GM12873 (cell line): Measurements from ENCODE around the gene NNT.

Source experiments
- TF ChIP-seq, protein P1 (sequence below): IDR thresholded peaks from 2 replicates; pipeline ENCODE4 v1.5.1; 2012; ENCODE audit warnings: low read depth, mild to moderate bottlenecking, moderate library complexity, low read length, control low read depth; ENCODE audit not compliant: insufficient read depth; ENCODE audit errors: missing control alignments

Gene NNT

DNA sequence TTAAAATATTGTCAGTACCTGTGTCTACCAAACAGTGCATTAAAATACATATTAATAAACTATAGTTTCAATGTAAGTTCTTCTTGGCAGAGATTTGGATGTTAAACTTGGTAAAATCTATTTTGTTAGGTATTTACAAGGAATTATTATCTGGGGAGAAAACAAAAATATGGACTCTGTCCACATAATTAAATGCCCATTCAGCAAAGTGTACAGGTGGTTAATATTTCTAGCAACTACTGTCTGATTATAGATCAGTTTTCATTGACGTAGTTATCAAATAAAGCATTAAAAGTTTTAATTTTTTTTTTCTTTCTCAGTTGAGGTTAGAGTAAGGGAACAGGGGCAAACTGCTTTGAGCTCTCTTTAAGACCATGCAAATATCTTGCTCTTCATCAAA lies 88.9 kb downstream of the NNT start:
- TF ChIP-seq, protein P1, sequence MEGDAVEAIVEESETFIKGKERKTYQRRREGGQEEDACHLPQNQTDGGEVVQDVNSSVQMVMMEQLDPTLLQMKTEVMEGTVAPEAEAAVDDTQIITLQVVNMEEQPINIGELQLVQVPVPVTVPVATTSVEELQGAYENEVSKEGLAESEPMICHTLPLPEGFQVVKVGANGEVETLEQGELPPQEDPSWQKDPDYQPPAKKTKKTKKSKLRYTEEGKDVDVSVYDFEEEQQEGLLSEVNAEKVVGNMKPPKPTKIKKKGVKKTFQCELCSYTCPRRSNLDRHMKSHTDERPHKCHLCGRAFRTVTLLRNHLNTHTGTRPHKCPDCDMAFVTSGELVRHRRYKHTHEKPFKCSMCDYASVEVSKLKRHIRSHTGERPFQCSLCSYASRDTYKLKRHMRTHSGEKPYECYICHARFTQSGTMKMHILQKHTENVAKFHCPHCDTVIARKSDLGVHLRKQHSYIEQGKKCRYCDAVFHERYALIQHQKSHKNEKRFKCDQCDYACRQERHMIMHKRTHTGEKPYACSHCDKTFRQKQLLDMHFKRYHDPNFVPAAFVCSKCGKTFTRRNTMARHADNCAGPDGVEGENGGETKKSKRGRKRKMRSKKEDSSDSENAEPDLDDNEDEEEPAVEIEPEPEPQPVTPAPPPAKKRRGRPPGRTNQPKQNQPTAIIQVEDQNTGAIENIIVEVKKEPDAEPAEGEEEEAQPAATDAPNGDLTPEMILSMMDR = no peak

DNA sequence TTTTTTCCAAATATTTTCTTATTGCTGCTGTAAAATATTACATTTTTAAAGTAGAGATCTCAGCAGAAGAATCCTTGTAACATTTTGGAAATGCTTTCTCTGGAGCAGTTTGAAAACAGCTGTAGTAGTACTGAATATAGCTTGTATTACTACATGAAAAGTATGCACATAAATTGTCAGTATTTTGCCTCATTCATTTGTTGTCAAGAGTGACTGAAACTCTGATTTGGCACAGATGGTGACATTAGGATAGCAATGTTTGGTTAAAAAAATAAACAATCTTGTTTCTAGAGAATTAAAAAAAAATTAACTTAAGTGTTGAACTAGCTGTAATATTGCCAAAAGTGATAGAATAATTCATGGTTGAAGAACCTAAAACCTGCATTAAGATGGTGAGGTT lies 90.4 kb downstream of the NNT start:
- TF ChIP-seq, protein P1 = no peak

DNA sequence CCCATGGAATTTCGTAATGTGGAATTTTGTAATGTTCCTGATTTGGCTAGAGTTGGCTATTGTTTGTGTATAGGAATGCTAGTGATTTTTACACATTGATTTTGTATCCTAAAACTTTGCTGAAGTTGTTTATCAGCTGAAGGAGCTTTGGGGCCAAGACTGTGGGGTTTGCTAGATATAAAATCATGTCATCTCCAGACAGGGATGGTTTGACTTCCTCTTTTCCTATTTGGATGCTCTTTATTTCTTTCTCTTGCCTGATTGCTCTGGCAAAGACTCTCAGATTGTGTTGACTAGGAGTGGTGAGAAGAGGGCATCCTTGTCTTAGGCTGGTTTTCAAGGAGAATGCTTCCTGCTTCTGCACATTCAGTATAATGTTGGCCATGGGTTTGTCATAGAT lies 91.0 kb downstream of the NNT start:
- TF ChIP-seq, protein P1 = no peak

DNA sequence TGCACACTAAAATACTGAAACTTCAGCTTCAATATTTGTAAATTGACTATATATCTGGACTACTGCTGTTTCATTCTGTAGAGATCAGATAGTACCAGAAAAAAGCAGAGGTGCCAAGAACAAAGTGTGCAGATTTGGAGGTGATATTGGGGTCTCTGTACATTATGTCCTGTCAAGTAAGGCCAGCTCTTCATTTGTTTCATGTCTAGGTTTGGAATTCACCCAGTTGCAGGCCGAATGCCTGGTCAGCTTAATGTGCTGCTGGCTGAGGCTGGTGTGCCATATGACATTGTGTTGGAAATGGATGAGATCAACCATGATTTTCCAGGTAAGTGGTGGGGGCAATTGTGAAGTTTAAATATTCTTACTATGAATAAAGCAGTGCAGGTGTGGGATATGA lies 96.9 kb downstream of the NNT start:
- TF ChIP-seq, protein P1 = no peak

DNA sequence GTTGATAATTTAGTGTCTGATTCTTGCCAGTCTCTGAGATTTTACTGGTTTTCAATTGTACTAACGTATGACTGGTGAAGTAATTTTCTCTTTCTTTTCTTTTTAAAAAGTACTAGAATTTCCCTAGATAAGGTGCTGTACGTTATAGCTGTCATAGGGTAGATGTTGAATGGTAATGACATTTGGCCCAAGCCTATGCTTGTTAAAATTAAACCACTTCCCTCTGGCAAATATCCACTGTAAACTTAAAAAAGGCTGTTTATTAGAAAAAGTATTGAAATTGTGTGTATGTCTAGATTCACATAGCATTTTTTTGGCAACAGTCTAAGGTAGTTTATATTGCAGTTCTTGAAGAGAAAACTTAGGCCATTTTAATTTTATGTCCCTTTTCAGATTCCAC lies 97.6 kb downstream of the NNT start:
- TF ChIP-seq, protein P1 = no peak

DNA sequence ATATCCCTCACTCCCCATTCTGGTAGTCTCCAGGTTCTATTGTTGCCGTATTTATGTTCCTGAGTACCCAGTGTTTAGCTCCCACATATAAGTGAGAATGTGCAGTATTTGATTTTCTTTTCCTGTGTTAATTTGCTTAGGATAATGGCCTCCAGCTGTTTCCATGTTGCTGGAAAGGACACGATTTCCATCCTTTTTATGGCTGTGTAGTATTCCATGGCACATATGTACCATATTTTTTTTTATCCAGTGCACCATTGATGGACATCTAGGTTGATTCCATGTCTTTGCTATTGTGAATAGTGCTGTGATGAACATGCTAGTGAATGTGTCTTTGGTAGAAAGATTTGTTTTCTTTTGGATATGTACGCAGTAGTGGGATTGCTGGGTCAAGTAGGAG lies 98.2 kb downstream of the NNT start:
- TF ChIP-seq, protein P1 = no peak

DNA sequence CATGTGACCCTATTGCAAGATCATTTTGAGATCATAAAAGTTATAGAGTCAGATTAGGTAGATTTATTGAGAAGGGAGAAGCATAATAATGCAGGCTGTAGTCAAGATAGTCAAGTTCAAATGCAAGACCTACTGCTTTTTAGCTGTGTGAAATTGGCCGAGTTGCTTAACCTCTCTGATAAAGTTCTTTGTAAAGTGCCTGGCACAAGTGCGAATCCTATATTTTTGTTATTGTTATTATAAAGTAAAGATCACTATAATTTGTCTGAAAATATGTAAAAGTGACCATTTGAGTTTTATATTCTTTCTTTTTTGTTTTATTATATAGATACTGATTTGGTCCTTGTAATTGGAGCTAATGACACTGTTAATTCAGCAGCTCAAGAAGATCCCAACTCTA lies 99.3 kb downstream of the NNT start:
- TF ChIP-seq, protein P1 = no peak
